Measurements from ENCODE around the gene YIF1B. TPM values are rescaled to one million over a fixed set of nuclear protein-coding genes. Genes with fewer than 3 reads are reported as not detected.

The YIF1B gene
- total RNA-seq, 1 experiment from 2014 or later: 114 TPM

DNA sequence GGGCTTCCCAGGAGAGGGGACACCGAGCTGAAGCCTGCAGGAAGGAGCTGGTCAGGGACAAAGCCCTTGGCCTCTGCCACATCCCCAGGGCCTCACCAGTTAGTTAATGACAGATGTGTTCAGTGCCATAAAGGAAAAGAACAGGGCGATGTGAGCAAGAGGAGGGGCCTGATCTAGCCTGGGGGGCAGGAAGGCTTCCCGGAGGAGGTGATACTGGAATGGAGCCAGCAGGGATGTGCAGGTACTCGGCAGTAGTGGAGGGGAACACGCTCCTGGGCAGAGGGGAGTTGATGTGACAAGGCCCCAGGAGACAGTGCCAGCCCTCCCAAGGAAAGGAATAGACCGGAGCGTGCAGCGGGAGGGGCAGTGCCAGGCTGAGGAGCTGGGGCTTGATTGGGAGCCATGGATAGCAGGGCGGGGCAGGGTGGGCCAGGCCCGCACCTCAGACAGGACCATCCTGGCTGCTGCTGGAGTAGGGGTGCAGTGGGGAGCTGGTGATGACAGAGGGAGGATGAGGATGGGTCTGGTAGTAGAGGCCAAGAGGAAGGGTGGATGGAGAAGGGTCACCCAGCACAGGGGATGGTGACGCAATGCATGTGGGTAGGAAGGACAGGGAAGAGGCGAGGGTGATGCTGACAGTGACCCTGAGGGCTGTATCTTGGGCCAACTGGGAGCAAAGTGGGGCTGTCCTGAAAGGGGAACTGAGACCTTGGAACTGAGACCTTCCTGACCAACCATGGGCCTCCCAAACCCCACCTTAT lies 7.6 kb downstream of the YIF1B start:
- no peak for DNase-seq (ENCODE audit: low spot score)
- in situ Hi-C loops (cut with HindIII; ENCODE audit: low sequenced_read_pairs): no loop called here

DNA sequence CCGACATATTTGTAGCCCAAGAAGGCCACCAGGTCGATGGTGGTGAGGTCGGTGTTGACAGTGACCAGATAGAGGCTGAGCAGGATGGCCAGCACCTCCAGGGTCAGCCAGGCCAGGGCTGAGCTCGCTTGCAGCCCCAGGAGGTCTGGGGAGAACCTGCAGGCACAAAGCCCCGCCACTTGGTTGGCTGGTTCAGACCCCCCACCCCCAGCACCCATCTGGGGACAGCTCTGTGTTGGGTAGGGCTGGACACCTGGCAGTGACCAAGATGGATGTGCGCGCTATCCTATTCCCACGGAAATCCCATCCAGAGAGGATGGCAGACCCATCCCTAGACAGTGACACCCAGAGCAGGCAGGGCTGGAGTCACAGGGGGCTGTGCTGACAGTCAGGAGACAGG lies 8.2 kb downstream of the YIF1B start:
- DNase-seq (ENCODE audit: low spot score): no peak
- in situ Hi-C loops (cut with HindIII; ENCODE audit: low sequenced_read_pairs): no loop called here

DNA sequence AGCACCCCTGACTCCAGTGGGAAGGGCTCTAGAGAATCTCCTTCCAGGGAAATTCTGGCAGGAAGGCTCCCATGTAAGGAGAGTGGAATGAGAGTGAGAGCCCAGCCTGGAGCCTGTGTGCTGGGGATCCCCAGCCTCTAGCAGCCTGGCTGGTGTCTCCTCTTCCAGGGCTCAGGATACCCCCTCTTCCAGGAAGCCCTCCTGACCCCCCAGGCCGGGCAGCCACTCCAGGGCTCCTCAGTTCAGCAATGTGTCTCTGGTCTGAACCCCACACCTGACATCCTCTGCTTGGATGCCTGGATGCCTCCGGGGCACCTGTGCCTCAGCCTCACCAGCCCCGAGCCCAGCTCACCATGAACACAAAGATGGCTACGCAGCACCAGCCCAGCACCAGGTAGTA lies 8.7 kb downstream of the YIF1B start:
- in situ Hi-C loops (cut with HindIII; ENCODE audit: low sequenced_read_pairs): no loop called here

DNA sequence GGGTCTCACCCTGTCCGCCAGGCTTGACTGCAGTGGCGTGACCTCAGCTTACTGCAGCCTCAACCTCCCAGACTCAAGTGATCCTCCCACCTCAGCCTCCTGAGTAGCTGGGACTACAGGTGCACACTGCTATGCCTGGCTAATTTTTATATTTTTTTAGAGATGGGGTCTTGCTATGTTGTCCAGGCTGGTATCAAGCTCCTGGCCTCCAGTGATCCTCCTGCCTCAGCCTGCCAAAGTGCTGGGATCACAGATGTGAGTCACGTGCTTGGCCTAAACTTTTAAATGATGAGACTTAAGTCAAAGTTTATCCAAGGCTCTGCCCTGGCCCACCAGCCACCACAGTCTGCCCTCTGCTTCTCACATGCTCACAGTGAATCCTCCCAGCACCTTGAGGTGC lies 9.5 kb downstream of the YIF1B start:
- in situ Hi-C loops (cut with HindIII; ENCODE audit: low sequenced_read_pairs): no loop called here
- no peak for DNase-seq (ENCODE audit: low spot score)

More for the DNA sequence above, 8.7 kb downstream of the YIF1B start:
- no peak for DNase-seq (ENCODE audit: low spot score)

DNA sequence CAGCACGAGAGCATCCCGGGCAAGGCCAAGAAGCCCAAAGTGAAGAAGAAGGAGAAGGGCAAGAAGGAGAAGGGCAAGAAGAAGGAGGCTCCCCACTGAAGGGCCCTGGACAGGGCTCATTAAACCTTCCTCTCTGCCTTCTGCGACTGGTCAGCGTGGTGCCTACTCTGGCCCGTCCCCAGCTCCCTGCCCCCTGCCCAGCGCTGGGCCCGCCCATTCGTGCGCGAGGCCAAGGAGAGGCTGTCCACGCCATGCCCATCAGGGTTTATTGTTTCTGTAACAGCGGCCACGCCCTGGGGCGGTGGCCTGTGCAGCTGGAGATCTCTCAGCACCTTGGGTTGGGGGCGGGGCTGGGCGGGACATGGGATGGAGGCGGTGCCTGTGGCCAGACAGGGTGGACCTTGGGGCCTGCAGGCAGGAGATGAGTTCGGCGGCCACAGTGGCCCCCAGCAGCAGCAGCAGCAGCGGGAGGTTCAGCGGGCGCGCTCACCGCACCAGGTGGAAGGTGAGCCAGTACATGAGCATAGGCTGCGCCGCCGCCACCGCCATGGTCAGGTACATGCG lies 10.8 kb downstream of the YIF1B start:
- in situ Hi-C loops (cut with HindIII; ENCODE audit: low sequenced_read_pairs): no loop called here
- DNase-seq (ENCODE audit: low spot score): no peak

DNA sequence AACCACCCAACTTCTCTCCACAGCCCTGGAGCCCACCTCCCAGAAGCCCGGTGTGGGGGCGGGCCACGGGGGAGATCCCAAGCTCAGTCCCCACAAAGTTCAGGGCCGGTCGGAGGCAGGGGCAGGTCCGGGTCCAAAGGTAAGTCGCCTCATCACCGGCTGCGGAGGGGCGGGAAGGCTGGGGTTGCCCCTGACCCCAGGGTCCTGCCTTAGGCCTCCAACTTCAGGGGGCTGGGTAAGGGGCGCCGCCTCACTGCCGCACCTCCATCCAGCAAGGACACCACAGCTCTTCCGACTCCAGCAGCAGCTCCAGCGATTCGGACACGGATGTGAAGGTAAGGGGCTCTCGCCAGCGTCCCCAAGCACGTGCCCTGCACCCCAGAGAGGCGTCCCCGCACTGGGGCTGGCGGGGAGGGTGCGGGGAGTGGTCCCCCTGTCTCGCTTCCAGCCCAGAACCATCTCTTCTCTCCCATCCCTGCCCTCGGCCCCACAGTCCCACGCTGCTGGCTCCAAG lies 11.3 kb downstream of the YIF1B start:
- no peak for DNase-seq (ENCODE audit: low spot score)
- in situ Hi-C loops (cut with HindIII; ENCODE audit: low sequenced_read_pairs): no loop called here

DNA sequence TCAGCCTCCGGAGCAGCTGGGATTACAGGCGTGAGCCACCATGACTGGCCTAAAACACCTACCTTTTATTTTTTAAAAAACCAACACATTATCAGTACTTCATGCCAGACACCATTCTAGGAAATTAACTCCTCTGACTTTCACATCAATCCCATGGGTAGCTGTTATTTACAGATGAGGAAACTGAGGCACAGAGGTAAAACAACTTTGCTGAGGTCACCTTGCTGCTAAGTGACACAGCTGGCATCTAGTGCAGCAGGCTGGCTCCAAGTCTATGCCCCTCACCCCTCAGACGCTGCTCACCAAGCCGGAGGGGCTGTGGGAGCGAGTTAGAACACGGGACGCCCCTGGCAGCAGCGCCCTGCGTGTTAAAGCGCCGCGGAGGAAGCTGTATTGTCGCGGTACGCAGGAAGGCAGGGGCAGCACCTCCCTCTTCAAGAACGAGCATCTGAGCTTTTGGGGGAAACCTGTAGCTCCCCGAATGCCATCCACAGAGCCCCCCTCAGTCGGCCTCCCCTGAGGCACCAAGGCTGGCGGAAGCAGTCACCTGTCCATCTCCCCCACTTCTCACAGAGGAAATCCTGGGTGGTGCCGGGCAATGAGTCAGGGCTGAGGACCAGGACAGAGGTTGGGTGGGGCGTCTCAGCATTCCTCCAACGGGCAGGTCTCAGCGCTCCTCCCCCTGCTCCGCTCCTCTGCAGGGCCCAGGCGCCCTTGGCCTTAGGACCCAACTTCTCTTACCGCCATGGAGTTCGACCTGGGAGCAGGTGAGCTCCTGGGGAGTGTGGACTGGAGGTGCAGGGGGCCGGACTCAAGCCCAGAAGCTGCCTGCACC lies 12.0 kb downstream of the YIF1B start, which contains the start of gene C19orf33:
Gene C19orf33 (plus strand): TSS at position 735 of the 835 bp plus-strand sequence. CDS start 11 bp downstream, at position 746.
- DNase-seq (ENCODE audit: low spot score): no peak

DNA sequence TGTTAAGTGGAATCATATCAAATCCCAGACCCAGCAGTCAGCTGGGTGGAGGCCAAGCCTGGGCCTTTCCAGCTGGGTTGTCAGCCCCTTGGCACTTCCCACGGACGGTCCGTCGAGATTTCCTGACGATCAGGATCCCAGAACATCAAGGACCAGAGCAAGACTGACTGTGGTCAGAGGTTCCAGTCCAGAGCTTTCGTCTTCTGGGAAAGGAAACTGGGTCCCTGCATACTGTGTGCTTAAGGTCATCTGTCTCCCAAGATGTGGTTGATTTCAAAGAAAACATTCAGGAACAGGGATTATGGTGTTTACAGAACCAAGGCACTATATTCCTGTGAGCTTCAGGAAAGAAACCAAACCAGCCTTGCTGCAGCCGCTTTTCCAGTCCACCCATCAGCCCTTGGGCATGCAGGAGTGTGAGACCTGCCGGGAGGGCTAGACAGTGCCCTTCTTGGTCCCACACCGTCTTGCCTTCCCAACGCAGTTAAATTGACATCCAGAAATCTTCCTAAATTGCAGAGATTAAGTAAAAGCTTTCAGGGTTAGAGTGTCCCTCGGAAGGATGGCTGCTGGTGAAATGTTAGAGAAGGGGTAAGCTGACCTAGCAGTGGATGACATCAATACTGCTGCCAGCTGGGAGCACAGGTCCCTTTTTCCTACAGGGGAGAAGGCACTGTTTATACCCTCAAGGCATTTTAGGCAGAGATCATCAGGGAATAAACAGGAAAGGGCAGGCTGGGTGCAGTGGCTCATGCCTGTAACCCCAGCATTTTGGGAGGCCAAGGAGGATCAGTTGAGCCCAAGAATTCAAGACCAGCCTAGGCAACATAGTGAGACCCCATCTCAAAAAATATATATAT lies 16.7 kb downstream of the YIF1B start:
- DNase-seq (ENCODE audit: low spot score): no peak
- in situ Hi-C loops (cut with HindIII; ENCODE audit: low sequenced_read_pairs): no loop called here

More for the DNA sequence above, 12.0 kb downstream of the YIF1B start, which contains the start of gene C19orf33:
- in situ Hi-C loops (cut with HindIII; ENCODE audit: low sequenced_read_pairs): no loop called here

DNA sequence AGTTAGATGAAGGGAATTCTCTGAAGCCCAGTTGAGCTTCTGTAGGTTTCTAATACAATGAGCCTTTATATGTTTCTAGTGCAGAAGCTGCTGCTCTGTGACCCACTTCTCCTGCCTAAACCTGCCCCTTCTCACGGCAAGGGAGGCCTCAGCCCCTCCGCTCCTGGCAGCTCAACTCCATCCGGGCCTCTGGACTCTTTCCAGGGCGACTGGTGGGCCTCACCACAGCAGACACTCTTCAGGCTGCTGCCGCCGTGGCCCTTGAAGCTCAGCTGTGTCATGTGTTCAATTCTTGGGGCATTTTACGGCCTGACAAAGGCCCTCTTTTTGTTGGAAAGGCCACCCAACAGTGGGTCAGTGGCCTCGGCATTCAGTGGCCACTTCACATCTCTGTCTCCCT lies 21.7 kb downstream of the YIF1B start:
- DNase-seq (ENCODE audit: low spot score): no peak
- in situ Hi-C loops (cut with HindIII; ENCODE audit: low sequenced_read_pairs): no loop called here

DNA sequence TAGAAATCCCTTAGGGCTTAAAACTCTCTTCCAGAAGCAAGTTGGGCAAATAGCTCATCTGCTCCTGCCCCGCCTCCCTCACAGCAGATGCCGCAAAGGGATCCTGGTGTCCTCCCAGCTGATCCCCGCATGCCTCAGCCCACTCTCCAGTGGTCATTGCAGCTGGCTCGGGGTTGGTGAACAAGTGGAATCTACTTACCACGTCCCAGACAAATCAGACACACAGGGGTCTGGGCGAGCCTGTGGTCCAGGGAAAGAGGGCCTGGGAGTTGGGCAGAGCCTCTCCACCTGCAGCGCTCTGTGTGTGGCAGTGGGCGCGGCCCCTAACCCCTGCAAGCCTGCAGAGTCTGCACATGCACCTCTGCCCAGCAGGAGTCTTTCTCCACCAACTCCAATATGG lies 22.5 kb downstream of the YIF1B start:
- DNase-seq (ENCODE audit: low spot score): no peak

DNA sequence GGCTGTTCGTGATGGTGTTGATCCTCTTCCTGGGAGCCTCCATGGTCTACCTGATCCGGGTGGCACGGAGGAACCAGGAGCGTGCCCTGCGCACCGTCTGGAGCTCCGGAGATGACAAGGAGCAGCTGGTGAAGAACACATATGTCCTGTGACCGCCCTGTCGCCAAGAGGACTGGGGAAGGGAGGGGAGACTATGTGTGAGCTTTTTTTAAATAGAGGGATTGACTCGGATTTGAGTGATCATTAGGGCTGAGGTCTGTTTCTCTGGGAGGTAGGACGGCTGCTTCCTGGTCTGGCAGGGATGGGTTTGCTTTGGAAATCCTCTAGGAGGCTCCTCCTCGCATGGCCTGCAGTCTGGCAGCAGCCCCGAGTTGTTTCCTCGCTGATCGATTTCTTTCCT lies 23.9 kb downstream of the YIF1B start:
- DNase-seq (ENCODE audit: low spot score): peak; percentile 23
- in situ Hi-C loops (cut with HindIII; ENCODE audit: low sequenced_read_pairs): no loop called here

More for the DNA sequence above, 22.5 kb downstream of the YIF1B start:
- in situ Hi-C loops (cut with HindIII; ENCODE audit: low sequenced_read_pairs): no loop called here

DNA sequence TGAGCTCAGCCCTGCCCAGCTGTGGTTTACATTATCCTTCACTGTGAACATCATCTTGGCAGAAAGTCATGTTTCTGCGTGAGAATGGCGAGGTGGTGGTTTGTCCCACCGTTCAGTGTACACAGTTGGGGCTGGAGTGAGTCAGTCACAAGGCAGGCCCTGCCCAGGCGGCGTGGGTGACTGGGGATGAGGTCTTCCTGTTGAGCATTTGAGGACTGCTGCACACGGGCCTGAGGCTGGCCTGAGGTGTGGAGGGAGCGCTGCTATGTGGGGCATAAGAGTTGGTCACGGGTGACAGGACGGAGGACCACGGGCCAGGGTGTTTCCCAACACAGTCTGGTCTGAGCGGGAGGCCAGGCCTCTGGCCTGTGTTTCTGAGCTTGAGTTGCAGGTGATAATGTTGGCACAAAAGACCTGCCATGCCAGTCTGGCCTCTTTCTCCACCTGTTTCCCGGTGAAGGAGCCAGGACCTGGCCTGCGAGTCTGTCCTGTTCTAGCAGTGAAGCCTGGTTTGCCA lies 25.1 kb downstream of the YIF1B start:
- in situ Hi-C loops (cut with HindIII; ENCODE audit: low sequenced_read_pairs): no loop called here
- peak; percentile 82 for DNase-seq (ENCODE audit: low spot score)

DNA sequence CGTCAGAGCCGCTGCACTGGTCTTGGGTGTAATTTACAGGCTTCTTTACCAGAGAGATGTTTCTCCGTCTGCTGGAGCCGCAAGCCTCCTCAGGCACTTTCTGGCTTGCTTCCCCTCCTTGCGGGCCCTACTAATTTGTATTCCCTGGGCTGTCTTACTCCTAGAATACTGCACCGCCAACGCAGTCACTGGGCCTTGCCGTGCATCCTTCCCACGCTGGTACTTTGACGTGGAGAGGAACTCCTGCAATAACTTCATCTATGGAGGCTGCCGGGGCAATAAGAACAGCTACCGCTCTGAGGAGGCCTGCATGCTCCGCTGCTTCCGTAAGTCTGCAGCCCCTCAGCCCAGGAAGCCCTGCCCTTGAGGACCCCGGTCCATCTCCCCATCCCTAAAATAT lies 25.8 kb downstream of the YIF1B start:
- in situ Hi-C loops (cut with HindIII; ENCODE audit: low sequenced_read_pairs): no loop called here
- no peak for DNase-seq (ENCODE audit: low spot score)

DNA sequence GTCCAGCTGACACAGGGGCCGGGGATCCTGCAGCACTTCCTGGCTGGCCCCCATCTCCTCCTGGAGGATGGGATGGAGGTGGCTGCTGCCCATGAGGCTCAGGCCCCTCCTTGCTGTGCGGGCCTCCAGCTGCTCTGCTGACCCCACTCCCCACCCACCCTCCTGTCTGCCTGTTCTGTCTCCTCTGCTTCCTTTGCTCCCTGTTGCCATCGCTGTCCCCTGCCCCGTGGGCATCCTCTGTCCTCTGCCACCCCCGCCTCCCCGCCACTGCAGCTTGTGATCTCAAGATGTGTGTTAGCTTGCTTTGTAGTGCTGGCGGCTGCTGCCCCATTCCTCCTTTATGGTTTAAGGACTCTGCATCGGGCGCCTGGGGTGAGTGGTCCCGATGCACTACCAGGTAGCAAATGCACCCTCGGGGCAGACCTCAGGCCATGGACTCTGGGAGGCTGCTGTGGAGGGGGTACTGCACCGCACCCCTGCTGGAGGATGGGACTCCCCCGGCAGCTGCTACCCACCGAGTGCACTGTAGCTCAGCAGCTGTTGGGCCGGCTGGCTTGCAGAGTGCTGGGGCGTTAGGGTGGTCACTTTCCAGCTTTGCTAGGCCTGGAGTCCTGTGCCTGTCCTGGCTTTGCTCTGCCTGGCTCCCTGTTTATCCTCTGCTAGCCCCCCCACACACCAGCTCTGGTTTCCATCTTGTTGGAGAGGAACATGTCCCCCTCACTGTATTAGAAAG lies 27.5 kb downstream of the YIF1B start:
- in situ Hi-C loops (cut with HindIII; ENCODE audit: low sequenced_read_pairs): no loop called here
- DNase-seq (ENCODE audit: low spot score): no peak

DNA sequence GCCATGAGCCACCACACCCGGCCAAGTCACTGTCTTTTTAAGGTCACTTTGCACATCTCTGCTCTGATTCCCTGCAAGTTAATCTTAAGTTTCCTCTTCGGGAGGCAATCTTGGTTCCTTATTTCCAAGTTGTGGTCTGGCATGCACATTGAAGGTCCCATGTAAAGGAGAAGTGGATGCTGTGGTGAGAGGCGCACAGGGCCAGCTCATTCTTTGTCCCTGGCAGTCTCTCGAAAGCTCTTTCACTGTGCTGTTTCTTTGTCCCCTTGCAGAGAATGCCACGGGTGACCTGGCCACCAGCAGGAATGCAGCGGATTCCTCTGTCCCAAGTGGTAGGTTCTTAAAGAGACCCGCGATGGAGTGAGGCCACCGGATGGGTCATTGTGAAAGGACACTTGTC lies 28.1 kb downstream of the YIF1B start:
- DNase-seq (ENCODE audit: low spot score): no peak
- in situ Hi-C loops (cut with HindIII; ENCODE audit: low sequenced_read_pairs): no loop called here

DNA sequence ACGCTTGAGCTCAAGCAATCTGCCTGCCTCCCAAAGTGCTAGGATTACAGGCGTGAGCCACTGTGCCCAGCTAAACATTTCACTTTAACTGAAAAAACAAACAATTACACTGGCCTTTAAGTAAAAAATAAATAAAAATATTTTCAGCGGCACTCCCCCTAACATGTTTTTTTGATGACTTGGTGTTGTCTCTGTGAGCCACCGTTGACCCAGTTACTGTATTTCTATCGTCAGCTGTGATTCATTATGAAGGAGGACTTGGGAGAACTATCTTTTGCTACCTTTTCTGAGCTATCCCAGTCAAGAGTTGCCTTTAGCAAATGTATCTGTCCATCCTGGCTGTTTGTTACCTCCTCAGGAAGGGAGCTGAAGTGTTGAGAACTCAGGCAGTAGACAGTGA lies 30.2 kb downstream of the YIF1B start:
- in situ Hi-C loops (cut with HindIII; ENCODE audit: low sequenced_read_pairs): no loop called here

DNA sequence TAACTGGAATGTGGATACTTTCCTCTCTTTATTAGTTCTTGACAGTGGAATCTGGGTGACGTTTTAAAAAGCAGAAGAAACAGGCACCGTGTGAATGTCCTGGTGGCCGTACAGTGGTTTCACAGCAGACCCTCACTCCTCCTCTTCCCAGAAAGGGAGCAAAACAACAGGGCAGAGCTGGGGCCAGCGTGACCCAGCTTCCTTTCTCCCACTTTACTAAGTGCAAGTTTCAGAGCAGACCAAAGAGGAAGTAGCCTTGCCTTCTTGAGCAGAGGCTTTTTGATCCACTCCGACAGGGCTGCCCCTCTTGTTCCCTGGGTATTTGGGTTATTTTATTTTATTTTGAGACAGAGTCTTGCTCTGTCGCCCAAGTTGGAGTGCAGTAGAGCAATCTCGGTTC lies 31.3 kb downstream of the YIF1B start:
- in situ Hi-C loops (cut with HindIII; ENCODE audit: low sequenced_read_pairs): no loop called here
- DNase-seq (ENCODE audit: low spot score): no peak

More for the DNA sequence above, 30.2 kb downstream of the YIF1B start:
- DNase-seq (ENCODE audit: low spot score): no peak

DNA sequence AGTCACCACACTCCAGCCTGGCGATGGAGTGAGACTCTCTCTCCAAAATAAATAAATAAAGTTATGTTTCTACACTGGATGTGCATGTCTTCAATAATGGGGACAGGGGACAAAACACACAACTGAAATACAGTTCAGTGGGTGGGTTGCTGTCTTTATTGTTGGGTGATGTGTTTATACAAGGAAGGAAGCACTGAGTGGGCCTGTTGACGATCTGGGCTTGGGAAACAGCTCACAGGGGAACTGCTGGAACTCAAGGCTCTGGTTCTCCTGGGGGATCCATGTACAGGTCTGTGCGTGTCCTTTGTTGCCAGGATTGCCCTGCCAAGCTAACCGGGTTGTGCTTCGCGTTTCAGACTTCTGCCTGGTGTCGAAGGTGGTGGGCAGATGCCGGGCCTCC lies 32.5 kb downstream of the YIF1B start:
- in situ Hi-C loops (cut with HindIII; ENCODE audit: low sequenced_read_pairs): no loop called here
- no peak for DNase-seq (ENCODE audit: low spot score)
